Esophagus muscularis mucosa (tissue), 4 donors: Measurements from ENCODE around the gene EIF1B.

Experiments
- EP300 ChIP-seq: sonication (generic); formaldehyde crosslinking; IDR thresholded peaks from one replicate; pipeline ENCODE4 v1.6.1; 2017; ENCODE audit warnings: antibody characterized with exemption
- POLR2A ChIP-seq: fragments of 450-650 bp; IDR thresholded peaks from one replicate; pipeline ENCODE4 v1.6.1; 2017; ENCODE audit warnings: antibody characterized with exemption, moderate library complexity, mild to moderate bottlenecking, low read depth
- POLR2AphosphoS5 ChIP-seq, 2 donors: sonication (generic); formaldehyde crosslinking; IDR thresholded peaks; one replicate each; pipeline ENCODE4 v1.6.1; 2017; ENCODE audit warnings: antibody characterized with exemption in 2 of 2
- TF ChIP-seq, protein P1 (sequence below), 3 experiments: fragments of 200-600 bp in 2 of 3; fragments of 450-650 bp in 1 of 3; sonication (generic) in 2 of 3; IDR thresholded peaks; one replicate each; pipeline ENCODE4 v1.5.1; 2017 to 2019; ENCODE audit warnings: antibody characterized with exemption in 3 of 3, mild to moderate bottlenecking in 2 of 3, moderate library complexity in 1 of 3

DNA sequence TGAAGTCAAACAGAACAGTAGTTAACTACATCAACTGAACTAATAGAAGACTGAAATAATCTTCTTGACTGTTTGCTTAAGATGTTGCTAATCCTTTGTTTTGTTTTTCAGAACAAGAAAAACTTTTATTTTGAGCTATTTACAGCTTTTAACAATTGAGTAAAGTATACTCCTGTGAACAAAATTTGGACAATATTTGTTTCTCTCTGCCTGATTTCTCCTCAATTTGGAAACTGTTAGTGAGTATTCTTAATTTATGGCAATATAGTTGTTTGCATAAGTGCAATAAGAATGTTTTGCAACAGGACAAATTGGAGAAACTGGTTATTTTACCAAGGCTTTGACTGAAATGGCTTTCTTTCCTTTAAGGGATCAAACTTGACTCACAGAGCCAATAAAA is 41.0 kb downstream of the EIF1B start:
- no peak for TF ChIP-seq POLR2A
- TF ChIP-seq POLR2AphosphoS5 (IDR thresholded peaks at IDR 0.05), result no peak
- TF ChIP-seq, protein P1, sequence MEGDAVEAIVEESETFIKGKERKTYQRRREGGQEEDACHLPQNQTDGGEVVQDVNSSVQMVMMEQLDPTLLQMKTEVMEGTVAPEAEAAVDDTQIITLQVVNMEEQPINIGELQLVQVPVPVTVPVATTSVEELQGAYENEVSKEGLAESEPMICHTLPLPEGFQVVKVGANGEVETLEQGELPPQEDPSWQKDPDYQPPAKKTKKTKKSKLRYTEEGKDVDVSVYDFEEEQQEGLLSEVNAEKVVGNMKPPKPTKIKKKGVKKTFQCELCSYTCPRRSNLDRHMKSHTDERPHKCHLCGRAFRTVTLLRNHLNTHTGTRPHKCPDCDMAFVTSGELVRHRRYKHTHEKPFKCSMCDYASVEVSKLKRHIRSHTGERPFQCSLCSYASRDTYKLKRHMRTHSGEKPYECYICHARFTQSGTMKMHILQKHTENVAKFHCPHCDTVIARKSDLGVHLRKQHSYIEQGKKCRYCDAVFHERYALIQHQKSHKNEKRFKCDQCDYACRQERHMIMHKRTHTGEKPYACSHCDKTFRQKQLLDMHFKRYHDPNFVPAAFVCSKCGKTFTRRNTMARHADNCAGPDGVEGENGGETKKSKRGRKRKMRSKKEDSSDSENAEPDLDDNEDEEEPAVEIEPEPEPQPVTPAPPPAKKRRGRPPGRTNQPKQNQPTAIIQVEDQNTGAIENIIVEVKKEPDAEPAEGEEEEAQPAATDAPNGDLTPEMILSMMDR (IDR thresholded peaks at IDR 0.05), result no peak
- TF ChIP-seq EP300, result no peak
